Motor neuron (in vitro differentiated cells): ENCODE results near the gene LAPTM5. TPM values are rescaled to one million over a fixed set of nuclear protein-coding genes. Genes with fewer than 3 reads are reported as not detected.
"Not testable (repeated sequence)": the region's sequence is repeated elsewhere in the genome, so short reads cannot be mapped to it uniquely, and the experiment has no call there.

Source experiments
- ATAC-seq, 8 experiments: fragments of 200-7000 bp; cut with Tn5 transposase; replicated peaks in 6 of 8; 2 replicates each; pipeline ENCODE4 v1.8.0; 2021; ENCODE audit warnings: mild to moderate bottlenecking in 8 of 8, moderate library complexity in 8 of 8
- H3K27ac ChIP-seq, 2 donors: fragments of 250-450 bp; sonication (Bioruptor Pico); 2 replicates each; pipeline ENCODE4 v1.9.0; 2021; ENCODE audit warnings: antibody characterized with exemption in 2 of 2, mild to moderate bottlenecking in 2 of 2, moderate library complexity in 1 of 2
- H3K4me1 ChIP-seq, 2 donors: fragments of 250-450 bp; sonication (Bioruptor Pico); replicated peaks in 1 of 2; 2 replicates each; pipeline ENCODE4 v1.6.1; 2021; ENCODE audit warnings: antibody characterized with exemption in 2 of 2, mild to moderate bottlenecking in 2 of 2, moderate library complexity in 1 of 2
- H3K4me3 ChIP-seq, 5 donors: fragments of 250-450 bp; sonication (Bioruptor Pico); 2 replicates each; pipeline ENCODE4 v1.9.0; 2021; ENCODE audit warnings: antibody characterized with exemption in 5 of 5, mild to moderate bottlenecking in 5 of 5, moderate library complexity in 4 of 5
- WGBS, 10 experiments: fragments of 450-650 bp; shearing (Covaris generic); methylation state at CpG; one replicate each; pipeline ENCODE4 v1.0.0; 2022; 5-methylcytosine and 5-hydroxymethylcytosine counted together
- in situ Hi-C, 9 experiments: fragments of 400-800 bp; cut with MboI; loops; one replicate each; pipeline ENCODE4 v1.15.0; 2021; ENCODE audit warnings: low sequenced_read_pairs in 9 of 9, low pct_unique_long_range_greater_than_20kb in 2 of 9; ENCODE audit not compliant: unreplicated experiment in 9 of 9
- total RNA-seq, 8 experiments: library from RNA; unstranded; fragments of 300-600 nt; gene quantifications; 2 replicates each; pipeline versions ENCODE4 v1.2.3 to v1.2.4, GENCODE V29; 2022

The LAPTM5 gene
- total RNA-seq, 8 experiments from 2014 or later, result 0.31 to 2.3 (median 0.49) TPM; not detected in 1

- ATAC-seq, result no peak
- in situ Hi-C loops, result loop anchor here in 1 of 9 experiments (5.0 to 10.0 kb wide), 2 partner anchors 34 to 52 kb away; partner anchors contain the start of gene MATN1
- WGBS, 10 experiments, result 65 to 100% (median 83%) methylated on average over 2 to 16 of the region's 18 CpGs; no CpG with 5 or more reads in 3 of the 10 experiments
These were observed 18.8 kb upstream of the LAPTM5 start for GRCh38 chr1:30776097-30777059.

GRCh38 chr1:30775433-30775975 is 17.9 kb upstream of the LAPTM5 start:
- peaks cover 17 to 31% of the 10 kb centered on the region in 2 donors for H3K4me1 ChIP-seq
- no peak overlapping the region for H3K27ac ChIP-seq
- no peak for ATAC-seq
- no peak overlapping the region for H3K4me3 ChIP-seq
- WGBS, 10 experiments, result 83 to 100% (median 92%) methylated on average over 1 to 5 of the region's 12 CpGs; no CpG with 5 or more reads in 6 of the 10 experiments
- in situ Hi-C loops, result loop anchor here in 1 of 9 experiments (5.0 to 10.0 kb wide), 2 partner anchors 33 to 51 kb away; partner anchors contain the start of gene MATN1

More at GRCh38 chr1:30776097-30777059, 18.8 kb upstream of the LAPTM5 start:
- Histone ChIP-seq H3K4me1 (peaks cover 17 to 31% of the 10 kb centered on the region in 2 donors), H3K27ac (no peak overlapping the region), H3K4me3 (no peak overlapping the region)

- WGBS, 10 experiments, result 70 to 89% (median 82%) methylated on average over 1 to 14 of the region's 22 CpGs; no CpG with 5 or more reads in 6 of the 10 experiments
- H3K4me3 ChIP-seq, result no peak overlapping the region
- ATAC-seq, result no peak
- H3K4me1 ChIP-seq, result peaks cover 17 to 31% of the 10 kb centered on the region in 2 donors
- in situ Hi-C loops, result loop anchor here in 1 of 9 experiments (5.0 to 10.0 kb wide), 2 partner anchors 32 to 50 kb away; partner anchors contain the start of gene MATN1
- no peak overlapping the region for H3K27ac ChIP-seq
These were observed 17.2 kb upstream of the LAPTM5 start for GRCh38 chr1:30774550-30775432.

GRCh38 chr1:30773722-30774358 is 16.3 kb upstream of the LAPTM5 start:
- whole genome bisulfite sequencing, 10 experiments, result 20 to 100% (median 78%) methylated on average over 1 to 6 of the region's 7 CpGs; no CpG with 5 or more reads in 2 of the 10 experiments
- Histone ChIP-seq H3K4me1 (peaks cover 17 to 30% of the 10 kb centered on the region in 2 donors), H3K4me3 (no peak overlapping the region), H3K27ac (no peak overlapping the region)
- in situ Hi-C loops, result loop anchor here in 1 of 9 experiments (10.0 kb wide), 1 partner anchor 49 kb away; the partner anchor contains the start of gene MATN1
- peak in 5 of 8 experiments; percentile 56 to 69 (median 62) for ATAC-seq

- ATAC-seq, result no peak
- WGBS, 10 experiments, result 25 to 100% (median 85%) methylated on average over 2 to 6 of the region's 6 CpGs; no CpG with 5 or more reads in 2 of the 10 experiments
- in situ Hi-C loops, result loop anchor here in 1 of 9 experiments (10.0 kb wide), 1 partner anchor 46 kb away; the partner anchor contains the start of gene MATN1
- Histone ChIP-seq H3K27ac (no peak overlapping the region), H3K4me3 (no peak overlapping the region), H3K4me1 (peaks cover 10 to 19% of the 10 kb centered on the region in 2 donors)
These were observed 13.4 kb upstream of the LAPTM5 start for GRCh38 chr1:30771005-30771404.

- Histone ChIP-seq H3K4me3 (no peak overlapping the region), H3K27ac (no peak overlapping the region), H3K4me1 (peaks cover 10 to 16% of the 10 kb centered on the region in 2 donors)
- WGBS, 10 experiments, result 50 to 91% (median 61%) methylated on average over 2 to 6 of the region's 10 CpGs; no CpG with 5 or more reads in 3 of the 10 experiments
- ATAC-seq, result peak in 2 of 8 experiments; percentile 24 to 79
- in situ Hi-C loops, result loop anchor here in 1 of 9 experiments (10.0 kb wide), 1 partner anchor 45 kb away; the partner anchor contains the start of gene MATN1
These were observed 12.6 kb upstream of the LAPTM5 start for GRCh38 chr1:30770150-30770549.

- Histone ChIP-seq H3K4me1 (peaks cover 5 to 7% of the 10 kb centered on the region in 2 donors), H3K4me3 (no peak overlapping the region), H3K27ac (peak overlapping the region; percentile 9 to 37)
- WGBS, 10 experiments, result 65 to 100% (median 83%) methylated on average over 1 to 16 of the region's 20 CpGs; no CpG with 5 or more reads in 2 of the 10 experiments
- in situ Hi-C loops, result no loop called here
- peak in 6 of 8 experiments; percentile 9 to 99 (median 24) for ATAC-seq
These were observed 11.5 kb upstream of the LAPTM5 start for GRCh38 chr1:30768830-30769718.

- 72 to 100% (median 92%) methylated on average over 1 to 9 of the region's 9 CpGs for WGBS, 10 experiments
These were observed 10.7 kb upstream of the LAPTM5 start for GRCh38 chr1:30768159-30768829.

GRCh38 chr1:30766948-30767347 is 9.4 kb upstream of the LAPTM5 start:
- H3K27ac ChIP-seq, H3K4me3 ChIP-seq, ATAC-seq, in situ Hi-C loops: not testable (repeated sequence)
- 65 to 100% (median 92%) methylated on average over 1 to 8 of the region's 8 CpGs; no CpG with 5 or more reads in 1 of the 10 experiments for WGBS, 10 experiments
- H3K4me1 ChIP-seq, result peaks cover 18% of the 10 kb centered on the region in 2 donors

More at GRCh38 chr1:30768159-30768829, 10.7 kb upstream of the LAPTM5 start:
- in situ Hi-C loops, result no loop called here
- H3K27ac ChIP-seq, result no peak overlapping the region
- H3K4me3 ChIP-seq, result no peak overlapping the region
- no peak for ATAC-seq
- peaks cover 6 to 7% of the 10 kb centered on the region in 2 donors for H3K4me1 ChIP-seq

GRCh38 chr1:30765556-30766434 is 8.2 kb upstream of the LAPTM5 start:
- in situ Hi-C loops, result no loop called here
- H3K4me3 ChIP-seq, result no peak overlapping the region
- 0 to 88% (median 81%) methylated on average over 1 to 12 of the region's 15 CpGs; no CpG with 5 or more reads in 2 of the 10 experiments for WGBS, 10 experiments
- peaks cover 28 to 29% of the 10 kb centered on the region in 2 donors for H3K4me1 ChIP-seq
- no peak for ATAC-seq
- H3K27ac ChIP-seq, result no peak overlapping the region
